T-helper 2 cell (primary cell): ENCODE results near the gene FAM227B.

Experiments used
- DNase-seq, 5 experiments: peaks; one replicate each; pipeline versions ENCODE4 v3.0.0 to v3.0.0-alpha.2; 2012 to 2022

FAM227B gene

GRCh38 chr15:49287481-49287880 lies 333.1 kb downstream of the FAM227B start:
- DNase-seq = no peak

DNA sequence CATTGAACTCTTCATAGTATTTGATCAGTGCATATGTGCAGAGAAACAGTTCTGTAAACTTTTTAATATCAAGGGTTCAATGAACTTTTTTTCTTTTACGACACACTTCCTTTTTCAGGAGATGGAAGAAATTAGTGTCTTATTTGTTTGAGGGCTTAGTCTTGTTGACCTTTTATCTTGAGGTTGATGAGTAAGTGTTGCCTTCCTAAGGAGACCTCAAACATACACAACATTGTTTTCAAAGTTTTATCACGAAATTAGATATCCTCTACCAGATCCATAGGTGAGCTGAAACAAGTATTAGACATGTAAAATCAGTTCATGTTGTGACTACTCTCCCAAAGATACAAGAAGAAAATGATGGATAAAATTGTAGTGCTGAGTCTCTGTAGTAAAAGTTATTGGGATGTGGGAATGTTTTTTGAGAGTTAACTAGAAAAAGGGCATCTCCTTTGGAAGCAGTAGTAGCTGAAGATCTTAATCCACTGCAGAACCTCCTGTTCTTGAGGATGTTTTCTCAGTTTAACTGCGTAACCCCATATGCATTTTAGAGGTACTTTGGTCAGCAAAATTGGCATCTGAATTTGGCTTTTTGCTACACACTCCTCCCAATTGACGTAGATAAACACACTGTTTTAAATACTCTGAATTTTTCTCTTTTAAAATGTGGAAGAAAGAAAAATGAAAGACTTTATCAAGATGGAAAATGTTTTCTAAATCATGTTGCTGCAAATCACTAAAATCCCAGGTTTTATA lies 333.8 kb downstream of the FAM227B start:
- peak in 1 of 5 experiments; percentile 40 for DNase-seq

- no peak for DNase-seq
These were observed 338.3 kb downstream of the FAM227B start for GRCh38 chr15:49282366-49282765.

GRCh38 chr15:49279521-49280456 lies 340.8 kb downstream of the FAM227B start:
- no peak for DNase-seq

GRCh38 chr15:49278751-49279150 lies 341.9 kb downstream of the FAM227B start:
- DNase-seq = no peak
